Keratinocyte (primary cell): ENCODE data around the gene GPAT3. TPM values are rescaled to one million over a fixed set of nuclear protein-coding genes. Genes with fewer than 3 reads are reported as not detected.

Experiments
- DNase-seq: peaks from one replicate; pipeline ENCODE4 v3.0.0-alpha.2; 2011; ENCODE audit warnings: low read depth, missing footprints, low spot score
- FAIRE-seq: peaks from 2 replicates; lab custom pipeline; 2011; peaks lifted over from hg19 to GRCh38; lab: Jason Lieb, UNC
- H2AFZ ChIP-seq: 2 replicates; pipeline ENCODE4 v1.6.0; 2012; ENCODE audit warnings: low read length, control low read depth, inconsistent platforms; ENCODE audit not compliant: control insufficient read depth
- H3K27ac ChIP-seq: 2 replicates; pipeline ENCODE4 v1.5.1; 2011; ENCODE audit warnings: low read length; ENCODE audit not compliant: control insufficient read depth, insufficient read depth
- H3K27me3 ChIP-seq: 3 replicates; pipeline ENCODE4 v1.6.0; 2011; ENCODE audit warnings: low read length; ENCODE audit not compliant: control insufficient read depth, insufficient read depth; ENCODE audit errors: extremely low read depth
- H3K36me3 ChIP-seq, 2 experiments: 2 replicates in 1 of 2; 3 replicates in 1 of 2; pipeline ENCODE4 v1.5.1; 2011; ENCODE audit warnings: low read length in 2 of 2, mild to moderate bottlenecking in 1 of 2; ENCODE audit not compliant: control insufficient read depth in 2 of 2, insufficient read depth in 2 of 2; ENCODE audit errors: extremely low read depth in 1 of 2
- H3K4me1 ChIP-seq: 3 replicates; pipeline ENCODE4 v1.5.1; 2011; ENCODE audit warnings: low read length; ENCODE audit not compliant: control insufficient read depth, insufficient read depth; ENCODE audit errors: extremely low read depth
- H3K4me2 ChIP-seq: 3 replicates; pipeline ENCODE4 v1.6.0; 2011; ENCODE audit warnings: low read depth, low read length; ENCODE audit not compliant: control insufficient read depth, insufficient read depth; ENCODE audit errors: extremely low read depth
- H3K4me3 ChIP-seq, 3 experiments: fragments of 200-600 bp in 1 of 3; sonication (generic) in 1 of 3; 2 replicates in 2 of 3; 3 replicates in 1 of 3; pipeline ENCODE4 v1.5.1; 2011 to 2016; ENCODE audit warnings: low read length in 3 of 3, mild to moderate bottlenecking in 3 of 3, control low read depth in 2 of 3, inconsistent platforms in 1 of 3, low read depth in 1 of 3, mixed read lengths in 1 of 3, mixed run types in 1 of 3, moderate library complexity in 1 of 3; ENCODE audit not compliant: control insufficient read depth in 2 of 3, insufficient read depth in 2 of 3; ENCODE audit errors: extremely low read depth in 1 of 3
- H3K79me2 ChIP-seq: 2 replicates; pipeline ENCODE4 v1.6.0; 2012; ENCODE audit warnings: low read length; ENCODE audit not compliant: control insufficient read depth, insufficient read depth
- H3K9ac ChIP-seq: 3 replicates; pipeline ENCODE4 v1.6.0; 2011; ENCODE audit warnings: low read length; ENCODE audit not compliant: control insufficient read depth, insufficient read depth; ENCODE audit errors: extremely low read depth
- H3K9me1 ChIP-seq: 3 replicates; pipeline ENCODE4 v1.6.0; 2011; ENCODE audit warnings: low read length; ENCODE audit not compliant: control insufficient read depth, insufficient read depth; ENCODE audit errors: extremely low read depth
- H3K9me3 ChIP-seq: 2 replicates; pipeline ENCODE4 v1.5.1; 2012; ENCODE audit warnings: low read depth, low read length; ENCODE audit not compliant: control insufficient read depth
- H4K20me1 ChIP-seq: 3 replicates; pipeline ENCODE4 v1.6.0; 2011; ENCODE audit warnings: low read length; ENCODE audit not compliant: control insufficient read depth, insufficient read depth; ENCODE audit errors: extremely low read depth
- EZH2 ChIP-seq: IDR thresholded peaks from one replicate; pipeline ENCODE4 v1.6.1; 2012; ENCODE audit warnings: inconsistent platforms, mild to moderate bottlenecking, low read length, moderate library complexity
- dilution Hi-C: fragments of 300-500 bp; cut with MboI; formaldehyde crosslinking; loops from one replicate; pipeline ENCODE4 v1.7.0; 2020; ENCODE audit warnings: low sequenced_read_pairs; ENCODE audit not compliant: extremely low pct_ligation_motif_present
- polyA plus RNA-seq, 5 experiments: library from polyadenylated mRNA; depleted of rRNA in 3 of 5; stranded (reverse) in 3 of 5; stranded (forward) in 1 of 5; unstranded in 1 of 5; fragments of >200 nt; gene quantifications; 1 replicate in 1 of 5; 2 replicates in 3 of 5; 3 replicates in 1 of 5; pipeline versions ENCODE4 v1.2.1 to v1.2.3, GENCODE V29; 2011 to 2012; ENCODE audit warnings: missing spikeins in 2 of 5, low read depth in 1 of 5, low replicate concordance in 1 of 5
- small RNA-seq, 3 experiments: library from RNA; depleted of rRNA; stranded (forward); fragments of <200 nt; gene quantifications; one replicate each; pipeline ENCODE3, GENCODE V24; 2012; ENCODE audit warnings: low read depth in 3 of 3, low replicate concordance in 1 of 3; ENCODE audit not compliant: insufficient read length in 3 of 3
- TF ChIP-seq, protein P1 (sequence below), 3 experiments: IDR thresholded peaks in 1 of 3; conservative IDR thresholded peaks in 1 of 3; optimal IDR thresholded peaks in 1 of 3; 2 replicates in 2 of 3; 3 replicates in 1 of 3; pipeline versions ENCODE3 to v1.5.1; 2011; ENCODE audit warnings: low read length in 3 of 3, mild to moderate bottlenecking in 3 of 3, moderate library complexity in 2 of 3, control low read depth in 1 of 3, inconsistent platforms in 1 of 3; ENCODE audit not compliant: insufficient read depth in 2 of 3; ENCODE audit errors: extremely low read depth in 1 of 3

GPAT3 gene
- polyA plus RNA-seq, 1 donor (not counting 4 experiments of a cell fraction or from before 2014, with no cell fraction given), result 2.4 TPM

DNA sequence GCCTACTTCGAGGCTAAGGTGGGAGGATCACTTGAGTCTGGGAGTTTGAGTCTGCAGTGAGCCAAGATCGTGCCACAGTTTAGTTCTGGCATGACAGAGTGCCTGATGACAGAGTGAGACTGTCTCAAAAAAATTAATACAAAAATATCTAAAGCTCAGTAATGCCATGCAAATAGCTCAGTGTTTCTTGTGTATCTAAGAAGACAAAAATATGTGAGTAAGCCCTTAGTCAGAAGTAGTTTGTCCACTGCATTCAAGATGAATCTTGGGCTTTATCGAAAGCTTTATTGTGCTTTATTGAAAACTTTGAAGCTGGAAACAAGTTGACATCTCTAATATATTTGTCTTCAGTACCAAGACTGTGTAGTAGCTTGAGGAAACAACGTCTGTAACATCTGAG, 115.9 kb downstream of the GPAT3 start:
- no peaks in the 10 kb centered on the region for H4K20me1 ChIP-seq
- no peak for TF ChIP-seq EZH2
- TF ChIP-seq, protein P1, sequence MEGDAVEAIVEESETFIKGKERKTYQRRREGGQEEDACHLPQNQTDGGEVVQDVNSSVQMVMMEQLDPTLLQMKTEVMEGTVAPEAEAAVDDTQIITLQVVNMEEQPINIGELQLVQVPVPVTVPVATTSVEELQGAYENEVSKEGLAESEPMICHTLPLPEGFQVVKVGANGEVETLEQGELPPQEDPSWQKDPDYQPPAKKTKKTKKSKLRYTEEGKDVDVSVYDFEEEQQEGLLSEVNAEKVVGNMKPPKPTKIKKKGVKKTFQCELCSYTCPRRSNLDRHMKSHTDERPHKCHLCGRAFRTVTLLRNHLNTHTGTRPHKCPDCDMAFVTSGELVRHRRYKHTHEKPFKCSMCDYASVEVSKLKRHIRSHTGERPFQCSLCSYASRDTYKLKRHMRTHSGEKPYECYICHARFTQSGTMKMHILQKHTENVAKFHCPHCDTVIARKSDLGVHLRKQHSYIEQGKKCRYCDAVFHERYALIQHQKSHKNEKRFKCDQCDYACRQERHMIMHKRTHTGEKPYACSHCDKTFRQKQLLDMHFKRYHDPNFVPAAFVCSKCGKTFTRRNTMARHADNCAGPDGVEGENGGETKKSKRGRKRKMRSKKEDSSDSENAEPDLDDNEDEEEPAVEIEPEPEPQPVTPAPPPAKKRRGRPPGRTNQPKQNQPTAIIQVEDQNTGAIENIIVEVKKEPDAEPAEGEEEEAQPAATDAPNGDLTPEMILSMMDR (optimal IDR thresholded peaks at IDR 0.05 in 1 of 3, IDR thresholded peaks at IDR 0.05 in 1 of 3, conservative IDR thresholded peaks at IDR 0.05 in 1 of 3; ENCODE audit: extremely low read depth in 1 of 3, insufficient read depth in 2 of 3, low read length in 3 of 3), result no peak
- DNase-seq, result no peak
- H3K4me2 ChIP-seq, result no peak overlapping the region
- dilution Hi-C loops, result no loop called here
- H3K27me3 ChIP-seq, result no peaks in the 10 kb centered on the region
- no peaks in the 10 kb centered on the region for H3K9me3 ChIP-seq
- H3K36me3 ChIP-seq, result no peaks in the 10 kb centered on the region
- no peak for FAIRE-seq
- no peaks in the 10 kb centered on the region for H3K4me1 ChIP-seq
- no peaks in the 10 kb centered on the region for H3K79me2 ChIP-seq
- H3K9ac ChIP-seq, result no peak overlapping the region
- H3K27ac ChIP-seq, result no peak overlapping the region
- no peak overlapping the region for H2AFZ ChIP-seq
- no peaks in the 10 kb centered on the region for H3K9me1 ChIP-seq
- H3K4me3 ChIP-seq, result no peak overlapping the region

Small RNA genes within 50 kb of the gene (small RNA-seq; reads per million reads assigned to genes)
- gene RF00019, result 0 reads per million in 3 experiments

Other genes starting within 250 kb of the GPAT3 start
- 1.9 to 5.7 TPM (median 3.4 TPM) in 3 replicates for gene HPSE, start 201.3 kb upstream of the GPAT3 start, polyA plus RNA-seq
- gene HELQ, start 80.3 kb upstream of the GPAT3 start, polyA plus RNA-seq, result 6.7 to 10.5 TPM (median 8.4 TPM) in 3 replicates
- 30.3 to 55.4 TPM (median 30.3 TPM) in 3 replicates for gene MRPS18C, start 80.0 kb upstream of the GPAT3 start, polyA plus RNA-seq
- 4.5 to 9.4 TPM (median 5.8 TPM) in 3 replicates for gene ABRAXAS1, start 51.0 kb upstream of the GPAT3 start, polyA plus RNA-seq